Rectal smooth muscle tissue (tissue), 1 donor: ENCODE data around the gene NFATC3.
A peak's percentile ranks its signal among the peaks of the same experiment; 100 is the strongest.
"Not testable (repeated sequence)": the region's sequence is repeated elsewhere in the genome, so short reads cannot be mapped to it uniquely, and the experiment has no call there.

ENCODE experiments used
- H3K27ac ChIP-seq: one replicate; pipeline ENCODE4 v1.7.0; 2013; ENCODE audit warnings: low read depth, low read length, inconsistent platforms
- H3K27me3 ChIP-seq: one replicate; pipeline ENCODE4 v1.7.0; 2013; ENCODE audit warnings: low read length; ENCODE audit not compliant: control insufficient read depth, insufficient read depth
- H3K36me3 ChIP-seq: one replicate; pipeline ENCODE4 v1.7.0; 2013; ENCODE audit warnings: low read length; ENCODE audit not compliant: control insufficient read depth, insufficient read depth
- H3K4me1 ChIP-seq: one replicate; pipeline ENCODE4 v1.7.0; 2013; ENCODE audit warnings: low read length; ENCODE audit not compliant: control insufficient read depth, insufficient read depth
- H3K4me3 ChIP-seq: one replicate; pipeline ENCODE4 v1.7.0; 2013; ENCODE audit warnings: low read length
- H3K9ac ChIP-seq: one replicate; pipeline ENCODE4 v1.7.0; 2013; ENCODE audit warnings: low read length

The NFATC3 gene

GRCh38 chr16:68117884-68118283 lies 32.7 kb downstream of the NFATC3 start:
- no peaks in the 10 kb centered on the region for H3K4me1 ChIP-seq
- H3K4me3 ChIP-seq = no peak overlapping the region
- H3K9ac ChIP-seq = no peak overlapping the region
- no peaks in the 10 kb centered on the region for H3K36me3 ChIP-seq
- no peaks in the 10 kb centered on the region for H3K27me3 ChIP-seq
- no peak overlapping the region for H3K27ac ChIP-seq

GRCh38 chr16:68118954-68119353 lies 33.8 kb downstream of the NFATC3 start:
- not testable (repeated sequence) for H3K36me3 ChIP-seq, H3K9ac ChIP-seq, H3K27me3 ChIP-seq, H3K4me3 ChIP-seq, H3K27ac ChIP-seq, H3K4me1 ChIP-seq

GRCh38 chr16:68120496-68120895 lies 35.3 kb downstream of the NFATC3 start:
- H3K27ac ChIP-seq, H3K9ac ChIP-seq, H3K4me1 ChIP-seq, H3K27me3 ChIP-seq, H3K4me3 ChIP-seq, H3K36me3 ChIP-seq: not testable (repeated sequence)

- no peak overlapping the region for H3K9ac ChIP-seq
- H3K27ac ChIP-seq = no peak overlapping the region
- no peaks in the 10 kb centered on the region for H3K27me3 ChIP-seq
- H3K4me1 ChIP-seq = no peaks in the 10 kb centered on the region
- no peaks in the 10 kb centered on the region for H3K36me3 ChIP-seq
- H3K4me3 ChIP-seq = no peak overlapping the region
These were observed 41.2 kb downstream of the NFATC3 start for GRCh38 chr16:68126395-68126794.

DNA sequence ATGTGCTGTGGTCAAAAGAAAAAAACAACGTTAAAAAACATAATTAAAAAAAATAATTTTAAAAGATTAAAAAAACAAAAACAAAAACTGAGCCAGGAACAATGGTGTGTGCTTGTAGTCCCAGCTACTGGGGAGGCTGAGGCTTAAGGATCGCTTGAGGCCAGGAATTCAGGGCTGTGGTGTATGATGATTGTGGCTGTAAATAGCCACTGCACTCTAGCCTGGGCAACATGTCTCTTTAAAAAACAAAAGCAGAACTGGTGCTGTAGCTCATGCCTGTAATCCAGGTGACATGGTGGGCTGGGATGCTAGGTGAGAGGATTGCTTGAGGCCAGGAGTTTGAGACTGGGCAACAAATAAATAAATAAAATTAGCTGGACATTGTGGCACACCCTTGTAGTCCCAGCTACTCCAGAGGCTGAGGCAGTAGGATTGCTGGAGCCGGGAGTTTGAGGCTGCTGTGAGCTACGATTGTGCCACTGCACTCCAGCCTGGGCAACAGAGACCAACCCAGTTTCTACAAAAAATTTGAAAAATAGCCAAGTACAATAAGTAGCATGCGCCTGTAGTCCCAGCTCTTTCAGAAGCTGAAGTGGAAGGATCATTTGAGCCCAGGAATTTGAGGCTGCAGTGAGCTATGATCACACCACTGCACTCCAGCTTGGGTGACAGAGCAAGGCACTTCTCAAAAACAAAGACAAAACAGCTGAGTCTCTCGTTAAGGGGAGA lies 43.6 kb downstream of the NFATC3 start:
- Histone ChIP-seq H3K27me3 (no peaks in the 10 kb centered on the region), H3K27ac (no peak overlapping the region), H3K4me3 (no peak overlapping the region), H3K36me3 (no peaks in the 10 kb centered on the region), H3K9ac (no peak overlapping the region), H3K4me1 (peaks cover 3% of the 10 kb centered on the region)

DNA sequence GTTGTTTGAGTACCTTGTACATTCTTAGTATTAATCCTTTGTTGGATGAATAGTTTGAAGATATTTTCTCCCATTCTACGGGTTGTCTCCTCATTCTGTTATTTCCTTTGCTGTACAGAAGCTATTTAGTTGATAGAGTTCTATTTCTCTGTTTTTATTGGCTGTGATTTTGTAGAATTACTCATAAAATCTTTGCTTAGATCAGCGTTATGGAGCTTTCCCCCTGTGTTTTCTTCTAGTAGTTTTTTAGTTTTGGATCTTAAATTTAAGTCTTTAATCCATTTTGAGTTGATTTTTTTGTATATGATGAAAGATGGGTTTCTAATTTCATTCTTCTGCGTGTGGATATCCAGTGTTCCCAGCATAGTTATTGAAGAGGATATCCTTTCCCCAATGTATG lies 45.4 kb downstream of the NFATC3 start:
- Histone ChIP-seq H3K4me1 (peaks cover 3% of the 10 kb centered on the region), H3K27me3 (no peaks in the 10 kb centered on the region), H3K4me3 (no peak overlapping the region), H3K9ac (no peak overlapping the region), H3K36me3 (no peaks in the 10 kb centered on the region), H3K27ac (no peak overlapping the region)

GRCh38 chr16:68131813-68132706 lies 46.9 kb downstream of the NFATC3 start:
- H3K27ac ChIP-seq = no peak overlapping the region
- no peak overlapping the region for H3K9ac ChIP-seq
- no peaks in the 10 kb centered on the region for H3K36me3 ChIP-seq
- no peak overlapping the region for H3K4me3 ChIP-seq
- peaks cover 3% of the 10 kb centered on the region for H3K4me1 ChIP-seq
- no peaks in the 10 kb centered on the region for H3K27me3 ChIP-seq

DNA sequence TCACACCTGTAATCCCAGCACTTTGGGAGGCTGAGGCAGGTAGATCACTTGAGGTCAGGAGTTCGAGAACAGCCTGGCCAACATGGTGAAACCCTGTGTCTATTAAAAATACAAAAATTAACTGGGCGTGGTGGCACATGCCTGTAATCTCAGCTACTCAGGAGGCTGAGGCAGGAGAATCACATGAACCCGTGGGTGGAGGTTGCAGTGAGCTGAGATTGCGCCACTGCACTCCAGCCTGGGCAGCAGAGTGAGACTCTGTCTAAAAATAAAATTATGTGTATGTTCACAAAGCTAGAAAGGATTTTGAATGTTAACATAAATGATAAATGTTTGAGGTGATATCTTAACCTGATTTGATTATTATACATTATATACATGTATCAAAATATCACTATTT lies 47.8 kb downstream of the NFATC3 start:
- not testable (repeated sequence) for H3K36me3 ChIP-seq

GRCh38 chr16:68134644-68135043 lies 49.5 kb downstream of the NFATC3 start:
- Histone ChIP-seq H3K36me3 (no peaks in the 10 kb centered on the region), H3K27me3 (no peaks in the 10 kb centered on the region), H3K27ac (no peak overlapping the region), H3K4me1 (peaks cover 3% of the 10 kb centered on the region), H3K4me3 (no peak overlapping the region), H3K9ac (no peak overlapping the region)

More for the DNA sequence above, 47.8 kb downstream of the NFATC3 start:
- H3K27ac ChIP-seq, H3K4me1 ChIP-seq, H3K9ac ChIP-seq, H3K27me3 ChIP-seq, H3K4me3 ChIP-seq: not testable (repeated sequence)

- no peak overlapping the region for H3K4me3 ChIP-seq
- no peak overlapping the region for H3K27ac ChIP-seq
- H3K4me1 ChIP-seq = peaks cover 4% of the 10 kb centered on the region
- no peaks in the 10 kb centered on the region for H3K36me3 ChIP-seq
- H3K9ac ChIP-seq = no peak overlapping the region
- no peaks in the 10 kb centered on the region for H3K27me3 ChIP-seq
These were observed 51.3 kb downstream of the NFATC3 start for GRCh38 chr16:68136515-68136914.

GRCh38 chr16:68144008-68144407 lies 58.8 kb downstream of the NFATC3 start:
- no peak overlapping the region for H3K4me3 ChIP-seq
- peaks cover 15% of the 10 kb centered on the region for H3K4me1 ChIP-seq
- H3K9ac ChIP-seq = no peak overlapping the region
- no peak overlapping the region for H3K27ac ChIP-seq
- peaks cover 2% of the 10 kb centered on the region for H3K36me3 ChIP-seq
- H3K27me3 ChIP-seq = no peaks in the 10 kb centered on the region

- H3K9ac ChIP-seq = no peak overlapping the region
- peaks cover 2% of the 10 kb centered on the region for H3K36me3 ChIP-seq
- H3K27ac ChIP-seq = peak overlapping the region; percentile 32
- H3K27me3 ChIP-seq = no peaks in the 10 kb centered on the region
- peak overlapping the region; percentile 21 for H3K4me3 ChIP-seq
- H3K4me1 ChIP-seq = peaks cover 13% of the 10 kb centered on the region
These were observed 61.4 kb downstream of the NFATC3 start for GRCh38 chr16:68146585-68146984.
